ENCODE measurements around the gene CPSF7.
A peak's percentile ranks its signal among the peaks of the same experiment; 100 is the strongest.
"Not testable (repeated sequence)": the region's sequence is repeated elsewhere in the genome, so short reads cannot be mapped to it uniquely, and the experiment has no call there.

The CPSF7 gene

GRCh38 chr11:61439615-61440014 lies 9.8 kb upstream of the CPSF7 start:
- no peak for DNase-seq (ENCODE audit: low read depth)

DNA sequence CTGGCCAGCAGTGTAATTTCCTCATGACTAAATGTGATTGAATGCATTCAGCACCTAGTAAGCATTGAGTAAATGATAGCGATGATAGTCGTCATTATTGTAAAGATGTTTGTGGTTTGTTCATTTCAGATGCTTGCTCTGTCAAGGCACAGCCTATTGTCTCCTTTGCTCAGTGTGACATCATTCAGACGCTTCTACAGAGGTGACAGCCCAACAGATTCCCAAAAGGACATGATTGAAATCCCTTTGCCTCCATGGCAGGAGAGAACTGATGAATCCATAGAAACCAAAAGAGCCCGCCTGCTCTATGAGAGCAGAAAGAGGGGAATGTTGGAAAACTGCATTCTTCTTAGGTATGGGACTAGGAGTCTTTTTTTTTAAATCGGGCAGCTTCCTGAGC lies 7.7 kb upstream of the CPSF7 start:
- DNase-seq (ENCODE audit: low read depth), result no peak

DNA sequence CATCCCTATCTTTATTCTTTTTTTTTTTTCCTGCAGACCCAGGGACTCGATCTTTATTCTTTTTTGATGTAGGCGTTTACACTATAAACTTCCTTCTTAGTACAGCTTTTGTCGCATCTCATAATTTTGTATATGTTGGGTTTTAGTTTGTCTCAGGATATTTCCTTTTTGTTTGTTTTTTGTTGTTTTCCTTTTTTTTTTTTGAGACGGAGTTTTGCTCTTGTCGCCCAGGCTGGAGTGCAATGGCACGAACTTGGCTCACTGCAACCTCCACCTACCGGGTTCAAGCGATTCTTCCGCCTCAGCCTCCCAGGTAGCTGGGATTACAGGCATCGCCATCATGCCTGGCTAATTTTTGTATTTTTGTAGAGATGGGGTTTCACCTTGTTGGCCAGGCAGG lies 1.1 kb upstream of the CPSF7 start:
- not testable (repeated sequence) for DNase-seq (ENCODE audit: low read depth)

- DNase-seq (ENCODE audit: low read depth), result peak; percentile 50
Measured at GRCh38 chr11:61429346-61429690, 457 bp downstream of the CPSF7 start.

- DNase-seq (ENCODE audit: low read depth), result no peak
Measured at GRCh38 chr11:61425367-61426131, 4.2 kb downstream of the CPSF7 start.

GRCh38 chr11:61422226-61422625 lies 7.5 kb downstream of the CPSF7 start:
- DNase-seq (ENCODE audit: low read depth), result no peak

DNA sequence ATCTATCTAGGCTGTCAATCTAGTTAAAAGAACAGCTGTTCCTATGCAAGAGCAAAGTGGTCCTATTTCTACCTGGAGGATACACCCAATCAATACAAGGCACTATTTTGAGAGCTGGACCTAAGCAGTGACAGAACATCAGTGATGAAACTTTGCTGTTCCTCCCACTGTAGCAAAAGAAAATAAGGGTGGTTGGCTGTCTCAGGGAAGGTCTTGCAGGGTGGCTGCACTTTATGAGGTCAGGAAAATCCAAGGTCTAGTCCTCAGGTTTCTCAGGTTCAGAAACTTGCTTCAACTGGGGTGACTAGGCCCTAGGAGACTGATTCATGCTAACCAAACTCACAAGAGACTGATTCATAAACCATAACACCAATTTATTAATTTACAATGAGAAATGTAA lies 11.6 kb downstream of the CPSF7 start:
- DNase-seq (ENCODE audit: low read depth), result no peak

GRCh38 chr11:61417670-61418069 lies 12.1 kb downstream of the CPSF7 start:
- DNase-seq (ENCODE audit: low read depth), result no peak

GRCh38 chr11:61416941-61417340 lies 12.8 kb downstream of the CPSF7 start:
- DNase-seq (ENCODE audit: low read depth), result no peak

DNA sequence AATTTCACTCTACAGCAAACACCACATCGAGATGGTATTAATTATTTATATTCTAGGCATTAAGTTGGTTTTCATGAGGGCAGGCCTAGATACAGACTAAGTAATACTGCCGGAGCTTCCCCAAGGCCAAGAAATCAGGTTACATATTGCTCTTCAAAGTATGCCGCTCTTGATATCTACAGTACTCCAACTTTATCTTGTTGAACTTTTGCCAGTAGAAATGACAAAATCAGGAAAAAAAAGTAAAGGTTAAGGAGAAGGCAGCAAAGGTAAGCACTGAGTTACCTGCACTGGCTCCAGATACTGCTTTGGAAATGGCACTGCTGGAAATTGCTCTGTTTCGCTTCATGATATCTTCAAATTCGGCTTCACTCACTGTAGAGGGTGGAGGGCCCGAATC lies 14.4 kb downstream of the CPSF7 start:
- DNase-seq (ENCODE audit: low read depth), result no peak

- DNase-seq (ENCODE audit: low read depth), result no peak
Measured at GRCh38 chr11:61414547-61414946, 15.2 kb downstream of the CPSF7 start.

DNA sequence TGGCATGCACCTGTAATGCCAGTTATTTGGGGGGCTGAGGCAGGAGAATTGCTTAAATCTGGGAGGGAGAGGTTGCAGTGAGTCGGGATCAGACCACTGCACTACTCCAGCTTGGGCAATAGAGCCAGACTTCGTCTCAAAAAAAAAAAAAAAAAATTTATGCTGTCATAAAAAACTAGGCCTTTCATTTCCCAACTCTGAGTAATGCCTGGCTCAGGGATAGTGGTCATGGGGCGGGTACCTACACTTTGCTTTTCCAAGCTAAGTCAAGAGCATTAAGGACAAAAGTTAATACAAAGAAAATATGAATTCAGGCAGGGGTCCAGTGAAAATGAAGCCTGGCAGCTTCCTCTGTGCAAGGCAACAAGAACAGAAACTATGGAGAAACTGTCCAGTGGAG lies 16.3 kb downstream of the CPSF7 start:
- no peak for DNase-seq (ENCODE audit: low read depth)

- DNase-seq (ENCODE audit: low read depth), result no peak
Measured at GRCh38 chr11:61411589-61411988, 18.2 kb downstream of the CPSF7 start.

- DNase-seq (ENCODE audit: low read depth), result no peak
Measured at GRCh38 chr11:61406991-61407728, 22.6 kb downstream of the CPSF7 start.

DNA sequence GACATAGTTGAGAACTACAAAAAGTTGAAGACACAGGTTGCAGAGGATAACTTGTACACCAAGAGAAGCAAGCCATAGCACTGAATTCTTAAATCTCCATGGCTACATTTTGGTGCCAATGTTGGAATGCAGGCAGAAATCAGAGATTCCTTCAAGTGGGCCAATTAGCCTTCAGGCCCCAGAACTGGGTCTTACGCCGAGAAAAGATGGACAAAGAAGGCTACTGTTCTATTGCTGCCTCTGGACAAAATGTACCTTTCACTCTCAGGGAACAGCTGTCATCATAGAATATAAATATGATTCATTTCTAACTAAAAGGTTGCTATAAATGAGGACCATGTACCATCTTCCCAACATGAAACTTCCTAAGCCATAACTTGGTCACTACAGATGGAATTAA lies 23.7 kb downstream of the CPSF7 start:
- no peak for DNase-seq (ENCODE audit: low read depth)

GRCh38 chr11:61404641-61405040 lies 25.1 kb downstream of the CPSF7 start:
- DNase-seq (ENCODE audit: low read depth), result no peak

DNA sequence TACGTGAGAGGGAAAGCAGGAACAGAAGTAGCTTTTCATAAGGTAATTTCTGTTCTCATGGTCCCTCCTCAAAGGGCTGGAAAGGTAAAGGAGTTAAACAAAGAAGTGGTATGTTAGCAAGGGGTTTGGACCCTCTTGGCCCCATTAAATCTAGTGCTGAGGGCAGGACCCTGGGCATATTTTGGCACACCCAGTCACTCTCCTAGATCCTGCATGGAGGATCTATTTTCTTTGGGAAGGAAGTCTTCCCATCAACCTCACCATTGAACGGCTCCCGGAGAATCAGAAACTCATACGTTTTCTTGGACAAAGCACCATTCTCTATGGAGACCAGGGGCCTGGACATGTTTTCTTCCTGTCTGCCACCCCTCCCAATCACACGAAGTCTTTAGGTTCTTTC lies 25.7 kb downstream of the CPSF7 start:
- DNase-seq (ENCODE audit: low read depth), result no peak

DNA sequence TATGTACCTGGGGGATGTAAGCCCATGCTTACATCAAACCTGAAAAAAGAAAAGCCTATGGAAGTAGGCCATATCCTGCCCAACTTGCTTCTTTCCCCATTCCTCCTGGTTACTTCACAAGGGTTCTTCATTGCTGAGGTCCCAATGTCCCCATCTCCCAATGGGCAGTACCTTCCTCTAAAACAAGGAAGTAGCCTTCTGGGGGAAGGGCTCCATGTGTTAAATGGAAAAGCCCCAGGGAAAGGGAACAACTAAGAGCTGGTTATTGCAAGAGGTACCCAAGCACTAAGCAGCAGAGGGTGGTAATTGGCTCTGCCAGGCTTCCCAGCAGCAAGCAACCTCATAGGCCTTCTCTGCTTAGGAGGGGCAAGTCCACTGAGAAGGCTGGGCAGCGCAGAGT lies 26.1 kb downstream of the CPSF7 start:
- no peak for DNase-seq (ENCODE audit: low read depth)

GRCh38 chr11:61401573-61401972 lies 28.2 kb downstream of the CPSF7 start:
- DNase-seq (ENCODE audit: low read depth), result no peak

- no peak for DNase-seq (ENCODE audit: low read depth)
Measured at GRCh38 chr11:61401173-61401572, 28.6 kb downstream of the CPSF7 start.

GRCh38 chr11:61392981-61393595 lies 36.7 kb downstream of the CPSF7 start:
- DNase-seq (ENCODE audit: low read depth), result no peak

GRCh38 chr11:61390161-61390560 lies 39.6 kb downstream of the CPSF7 start:
- no peak for DNase-seq (ENCODE audit: low read depth)

All from stimulated activated CD8-positive, alpha-beta memory T cell treated with anti-CD3 and anti-CD28 coated beads, Interleukin-15, amount 100 ng/mL, for 24 hours (primary cell).